ENCODE results near the gene MEF2B. TPM values are rescaled to one million over a fixed set of nuclear protein-coding genes. Genes with fewer than 3 reads are reported as not detected.
"Not testable (repeated sequence)": the region's sequence is repeated elsewhere in the genome, so short reads cannot be mapped to it uniquely, and the experiment has no call there.

Gene MEF2B
- total RNA-seq, 4 donors from 2014 or later = 0.21 to 3.7 TPM; not detected in 2

GRCh38 chr19:19106056-19106551 is 64.0 kb downstream of the MEF2B start:
- DNase-seq (ENCODE audit: low spot score in 2 of 2) = no peak
- Histone ChIP-seq H3K27ac (peak overlapping the region in 1 of 4 donors; percentile 32), H3K4me1 (peaks cover 0 to 30% (median 3%) of the 10 kb centered on the region in 4 donors), H3K27me3 (no peaks in the 10 kb centered on the region), H3K4me3 (peak overlapping the region in 3 of 4 donors; percentile 7 to 36 (median 27)), H3K36me3 (peaks cover 0 to 47% (median 0%) of the 10 kb centered on the region in 3 donors), H3K9me3 (no peaks in the 10 kb centered on the region)
- TF ChIP-seq EP300 (IDR thresholded peaks at IDR 0.05) = no peak
- TF ChIP-seq CTCF (IDR thresholded peaks at IDR 0.05) = no peak
- TF ChIP-seq POLR2A (IDR thresholded peaks at IDR 0.05) = no peak
- 34 to 43% methylated on average over 22 to 23 of the region's 25 CpGs for WGBS, 2 donors

- 14 to 20% methylated on average over 25 to 34 of the region's 36 CpGs for WGBS, 2 donors
- Histone ChIP-seq H3K27me3 (no peaks in the 10 kb centered on the region), H3K27ac (peak overlapping the region in 1 of 4 donors; percentile 32)
These were observed 64.6 kb downstream of the MEF2B start for GRCh38 chr19:19105365-19106055.

GRCh38 chr19:19103167-19103566 is 66.9 kb downstream of the MEF2B start:
- H3K4me3 ChIP-seq = no peak overlapping the region

More at GRCh38 chr19:19105365-19106055, 64.6 kb downstream of the MEF2B start:
- Histone ChIP-seq H3K4me3 (peak overlapping the region in 3 of 4 donors; percentile 7 to 36 (median 27)), H3K9me3 (no peaks in the 10 kb centered on the region), H3K36me3 (peaks cover 0 to 47% (median 0%) of the 10 kb centered on the region in 3 donors), H3K4me1 (peaks cover 0 to 27% (median 2%) of the 10 kb centered on the region in 4 donors)
- no peak for TF ChIP-seq POLR2A (IDR thresholded peaks at IDR 0.05)
- TF ChIP-seq EP300 (IDR thresholded peaks at IDR 0.05) = peak in 1 of 2 donors; percentile 10
- DNase-seq (ENCODE audit: low spot score in 2 of 2) = peak in 1 of 2 donors; percentile 57

GRCh38 chr19:19102566-19102965 is 67.5 kb downstream of the MEF2B start:
- peaks cover 0 to 59% (median 0%) of the 10 kb centered on the region in 3 donors for H3K36me3 ChIP-seq
- not testable (repeated sequence) for DNase-seq (ENCODE audit: low spot score in 2 of 2)
- 93 to 95% methylated on average over 10 of the region's 10 CpGs for WGBS, 2 donors

More at GRCh38 chr19:19103167-19103566, 66.9 kb downstream of the MEF2B start:
- no peak for DNase-seq (ENCODE audit: low spot score in 2 of 2)
- Histone ChIP-seq H3K4me1 (peaks cover 0 to 19% (median 0%) of the 10 kb centered on the region in 4 donors), H3K36me3 (peaks cover 0 to 59% (median 0%) of the 10 kb centered on the region in 3 donors), H3K9me3 (no peaks in the 10 kb centered on the region), H3K27me3 (no peaks in the 10 kb centered on the region), H3K27ac (no peak overlapping the region)
- no peak for TF ChIP-seq POLR2A (IDR thresholded peaks at IDR 0.05)
- TF ChIP-seq EP300 (IDR thresholded peaks at IDR 0.05) = no peak
- no peak for TF ChIP-seq CTCF (IDR thresholded peaks at IDR 0.05)
- 96 to 98% methylated on average over 11 of the region's 11 CpGs for WGBS, 2 donors

GRCh38 chr19:19101540-19101939 is 68.5 kb downstream of the MEF2B start:
- no peak for TF ChIP-seq CTCF (IDR thresholded peaks at IDR 0.05)
- TF ChIP-seq EP300 (IDR thresholded peaks at IDR 0.05) = no peak
- no peak for TF ChIP-seq POLR2A (IDR thresholded peaks at IDR 0.05)
- H3K9me3 ChIP-seq = no peaks in the 10 kb centered on the region
- H3K4me1 ChIP-seq = peaks cover 0 to 19% (median 0%) of the 10 kb centered on the region in 4 donors
- DNase-seq (ENCODE audit: low spot score in 2 of 2) = no peak
- WGBS, 2 donors = 69 to 96% methylated on average over 4 to 8 of the region's 8 CpGs
- no peak overlapping the region for H3K27ac ChIP-seq
- no peaks in the 10 kb centered on the region for H3K27me3 ChIP-seq
- H3K36me3 ChIP-seq = peaks cover 0 to 66% (median 0%) of the 10 kb centered on the region in 3 donors
- H3K4me3 ChIP-seq = no peak overlapping the region

More at GRCh38 chr19:19102566-19102965, 67.5 kb downstream of the MEF2B start:
- H3K4me3 ChIP-seq, H3K27me3 ChIP-seq, H3K27ac ChIP-seq, H3K9me3 ChIP-seq: not testable (repeated sequence)
- peaks cover 0 to 19% (median 0%) of the 10 kb centered on the region in 4 donors for H3K4me1 ChIP-seq
